H9 (cell line): ENCODE measurements around the gene SPRR2F. TPM values are rescaled to one million over a fixed set of nuclear protein-coding genes. Genes with fewer than 3 reads are reported as not detected.

Experiments used
- DNase-seq: peaks from one replicate; pipeline ENCODE4 v3.0.0-alpha.2; 2017
- H2AFZ ChIP-seq: one replicate; pipeline ENCODE4 v1.6.1; 2013; ENCODE audit warnings: mild to moderate bottlenecking, low read length, control low read depth, moderate library complexity
- H2AK5ac ChIP-seq: 2 replicates; pipeline ENCODE4 v1.6.1; 2013; ENCODE audit warnings: low read length, control low read depth, mixed read lengths; ENCODE audit not compliant: insufficient read length
- H2BK120ac ChIP-seq: one replicate; pipeline ENCODE4 v1.6.1; 2013; ENCODE audit warnings: low read depth, mild to moderate bottlenecking, low read length, control low read depth, inconsistent platforms; ENCODE audit not compliant: poor library complexity, severe bottlenecking
- H2BK12ac ChIP-seq: 2 replicates; pipeline ENCODE4 v1.6.1; 2013; ENCODE audit warnings: low read length, control low read depth, mixed read lengths, low read depth; ENCODE audit not compliant: insufficient read length
- H2BK15ac ChIP-seq: 2 replicates; pipeline ENCODE4 v1.6.1; 2013; ENCODE audit warnings: low read depth, low read length, control low read depth
- H2BK20ac ChIP-seq: one replicate; pipeline ENCODE4 v1.6.1; 2013; ENCODE audit warnings: low read depth, mild to moderate bottlenecking, low read length, control low read depth, inconsistent platforms; ENCODE audit not compliant: poor library complexity, severe bottlenecking
- H2BK5ac ChIP-seq: 2 replicates; pipeline ENCODE4 v1.6.1; 2013; ENCODE audit warnings: low read length, control low read depth, mixed read lengths; ENCODE audit not compliant: insufficient read length
- H3K14ac ChIP-seq: 2 replicates; pipeline ENCODE4 v1.6.1; 2013; ENCODE audit warnings: low read length, control low read depth; ENCODE audit not compliant: insufficient read depth
- H3K18ac ChIP-seq: 2 replicates; pipeline ENCODE4 v1.6.1; 2013; ENCODE audit warnings: low read depth, mild to moderate bottlenecking, mixed read lengths, low read length, control low read depth; ENCODE audit not compliant: insufficient read length
- H3K23ac ChIP-seq: 2 replicates; pipeline ENCODE4 v1.6.1; 2013; ENCODE audit warnings: low read length, control low read depth, mixed read lengths, low read depth; ENCODE audit not compliant: insufficient read length
- H3K23me2 ChIP-seq: 2 replicates; pipeline ENCODE4 v1.6.1; 2013; ENCODE audit warnings: low read depth, mild to moderate bottlenecking, mixed read lengths, low read length, control low read depth; ENCODE audit not compliant: insufficient read length, poor library complexity, severe bottlenecking
- H3K27ac ChIP-seq: 2 replicates; pipeline ENCODE4 v1.5.1; 2013; ENCODE audit warnings: low read length, control low read depth, mixed read lengths, low read depth; ENCODE audit not compliant: insufficient read length
- H3K27me3 ChIP-seq: 2 replicates; pipeline ENCODE4 v1.6.1; 2013; ENCODE audit warnings: low read length, control low read depth, inconsistent platforms; ENCODE audit not compliant: insufficient read depth
- H3K4ac ChIP-seq: 2 replicates; pipeline ENCODE4 v1.6.1; 2013; ENCODE audit warnings: low read depth, mild to moderate bottlenecking, control low read depth, inconsistent platforms, low read length, moderate library complexity
- H3K4me1 ChIP-seq: 2 replicates; pipeline ENCODE4 v1.6.1; 2013; ENCODE audit warnings: low read length, control low read depth, inconsistent platforms; ENCODE audit not compliant: insufficient read depth
- H3K4me2 ChIP-seq: 2 replicates; pipeline ENCODE4 v1.6.1; 2013; ENCODE audit warnings: low read length, control low read depth, mixed read lengths; ENCODE audit not compliant: insufficient read length, insufficient read depth
- H3K56ac ChIP-seq: 2 replicates; pipeline ENCODE4 v1.6.1; 2013; ENCODE audit warnings: low read depth, mild to moderate bottlenecking, mixed read lengths, low read length, control low read depth; ENCODE audit not compliant: insufficient read length
- H3K79me1 ChIP-seq: 2 replicates; pipeline ENCODE4 v1.6.1; 2013; ENCODE audit warnings: low read depth, mild to moderate bottlenecking, moderate library complexity, low read length, control low read depth, inconsistent platforms; ENCODE audit not compliant: insufficient read depth, poor library complexity, severe bottlenecking
- H3K79me2 ChIP-seq: 2 replicates; pipeline ENCODE4 v1.6.1; 2013; ENCODE audit warnings: low read length, control low read depth, inconsistent platforms; ENCODE audit not compliant: insufficient read depth
- H3K9ac ChIP-seq: 2 replicates; pipeline ENCODE4 v1.6.1; 2013; ENCODE audit warnings: low read length, control low read depth, mixed read lengths; ENCODE audit not compliant: insufficient read length; ENCODE audit errors: extremely low read depth
- H3K9me3 ChIP-seq: one replicate; pipeline ENCODE4 v1.6.1; 2013; ENCODE audit warnings: low read depth, low read length, inconsistent platforms; ENCODE audit not compliant: control insufficient read depth
- H3T11ph ChIP-seq: one replicate; pipeline ENCODE4 v1.6.1; 2013; ENCODE audit warnings: mild to moderate bottlenecking, low read length, control low read depth, inconsistent platforms
- H4K20me1 ChIP-seq: one replicate; pipeline ENCODE4 v1.6.1; 2013; ENCODE audit not compliant: control insufficient read depth, insufficient read length, insufficient read depth
- H4K5ac ChIP-seq: 2 replicates; pipeline ENCODE4 v1.6.1; 2013; ENCODE audit warnings: low read depth, mild to moderate bottlenecking, mixed read lengths, low read length, control low read depth; ENCODE audit not compliant: insufficient read length
- H4K8ac ChIP-seq: replicated peaks from 2 replicates; pipeline ENCODE4 v1.6.1; 2013; ENCODE audit warnings: low read length, control low read depth, mixed read lengths, low read depth; ENCODE audit not compliant: insufficient read length
- H4K91ac ChIP-seq: 2 replicates; pipeline ENCODE4 v1.6.1; 2013; ENCODE audit warnings: low read depth, mild to moderate bottlenecking, moderate library complexity, mixed read lengths, low read length, control low read depth; ENCODE audit not compliant: insufficient read length
- H3K27ac Mint-ChIP-seq, 3 experiments: 2 replicates in 2 of 3; 3 replicates in 1 of 3; pipeline ENCODE4 v1.8.0; 2020 to 2021; ENCODE audit warnings: mixed read lengths in 3 of 3, mild to moderate bottlenecking in 1 of 3, moderate library complexity in 1 of 3
- H3K27me3 Mint-ChIP-seq: 2 replicates; pipeline ENCODE4 v1.8.0; 2021; ENCODE audit warnings: low read depth, mild to moderate bottlenecking, moderate library complexity, mixed read lengths
- H3K36me3 Mint-ChIP-seq, 3 experiments: 2 replicates in 2 of 3; 3 replicates in 1 of 3; pipeline ENCODE4 v1.8.0; 2020 to 2021; ENCODE audit warnings: low read depth in 3 of 3, mixed read lengths in 3 of 3; ENCODE audit not compliant: insufficient read depth in 1 of 3
- H3K4me1 Mint-ChIP-seq, 2 experiments: 2 replicates each; pipeline ENCODE4 v1.8.0; 2020; ENCODE audit warnings: mixed read lengths in 2 of 2
- H3K4me3 Mint-ChIP-seq, 2 experiments: 2 replicates in 1 of 2; 3 replicates in 1 of 2; pipeline ENCODE4 v1.8.0; 2020 to 2021; ENCODE audit warnings: mild to moderate bottlenecking in 2 of 2, mixed read lengths in 2 of 2, moderate library complexity in 1 of 2
- H3K9me3 Mint-ChIP-seq, 2 experiments: 2 replicates in 1 of 2; 3 replicates in 1 of 2; pipeline ENCODE4 v1.8.0; 2020; ENCODE audit warnings: mild to moderate bottlenecking in 2 of 2, mixed read lengths in 2 of 2, moderate library complexity in 1 of 2
- CTCF ChIP-seq: fragments of 200-600 bp; sonication (generic); conservative IDR thresholded peaks from 3 replicates; pipeline ENCODE4 v1.8.0; 2021; ENCODE audit warnings: antibody characterized with exemption, mild to moderate bottlenecking
- total RNA-seq: library from RNA; stranded (reverse); gene quantifications from 2 replicates; pipeline ENCODE4 v1.2.1, GENCODE V29; 2021

The SPRR2F gene
- total RNA-seq, 1 experiment from 2014 or later: not detected

DNA sequence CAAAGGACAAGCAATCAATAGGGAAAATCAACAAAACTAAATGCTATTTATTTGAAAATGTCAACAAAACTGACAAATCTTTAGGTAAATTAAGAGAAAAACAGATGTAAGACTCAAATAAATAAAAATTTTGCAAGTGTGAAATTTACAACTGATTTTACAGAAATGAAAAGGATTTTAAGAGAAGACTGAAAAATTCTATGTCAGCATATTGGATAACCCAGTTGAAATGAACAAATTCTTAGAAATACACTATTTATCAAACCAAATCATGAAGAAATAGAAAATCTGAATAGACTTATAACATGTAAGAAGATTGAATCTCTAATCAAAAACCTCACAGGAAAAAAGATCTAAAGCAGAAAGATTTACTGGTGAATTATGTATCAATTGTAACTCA is 7.6 kb upstream of the SPRR2F start:
- no peak overlapping the region for H2BK20ac ChIP-seq
- no peaks in the 10 kb centered on the region for H3K27me3 ChIP-seq
- no peak overlapping the region for H3T11ph ChIP-seq
- no peak overlapping the region for H3K56ac ChIP-seq
- no peak overlapping the region for H3K4me2 ChIP-seq
- no peak overlapping the region for H2AFZ ChIP-seq
- no peak overlapping the region for H4K5ac ChIP-seq
- no peak overlapping the region for H2BK120ac ChIP-seq
- H2BK12ac ChIP-seq: no peak overlapping the region
- no peak overlapping the region for H3K14ac ChIP-seq
- H3K18ac ChIP-seq: no peak overlapping the region
- no peak overlapping the region for H3K9ac ChIP-seq
- no peak overlapping the region for H4K8ac ChIP-seq
- Mint-ChIP-seq H3K27ac (no peak overlapping the region), H3K9me3 (peaks cover 26 to 33% of the 10 kb centered on the region in 2 experiments), H3K27me3 (peaks cover 26% of the 10 kb centered on the region), H3K4me1 (peaks cover 33 to 37% of the 10 kb centered on the region in 2 experiments), H3K36me3 (peaks cover 16 to 25% (median 23%) of the 10 kb centered on the region in 3 experiments), H3K4me3 (no peak overlapping the region)
- no peaks in the 10 kb centered on the region for H3K23me2 ChIP-seq
- H3K23ac ChIP-seq: no peak overlapping the region
- no peaks in the 10 kb centered on the region for H3K79me1 ChIP-seq
- no peak overlapping the region for H3K4ac ChIP-seq
- no peak for DNase-seq
- no peaks in the 10 kb centered on the region for H3K9me3 ChIP-seq
- no peak overlapping the region for H2BK15ac ChIP-seq
- TF ChIP-seq CTCF: no peak
- no peak overlapping the region for H2BK5ac ChIP-seq
- no peak overlapping the region for H4K91ac ChIP-seq
- H3K27ac ChIP-seq: no peak overlapping the region
- no peaks in the 10 kb centered on the region for H3K79me2 ChIP-seq
- peaks cover 8% of the 10 kb centered on the region for H3K4me1 ChIP-seq
- no peak overlapping the region for H2AK5ac ChIP-seq
- H4K20me1 ChIP-seq: no peaks in the 10 kb centered on the region
